ENCODE results near the gene SIGLEC11.

Gene SIGLEC11

DNA sequence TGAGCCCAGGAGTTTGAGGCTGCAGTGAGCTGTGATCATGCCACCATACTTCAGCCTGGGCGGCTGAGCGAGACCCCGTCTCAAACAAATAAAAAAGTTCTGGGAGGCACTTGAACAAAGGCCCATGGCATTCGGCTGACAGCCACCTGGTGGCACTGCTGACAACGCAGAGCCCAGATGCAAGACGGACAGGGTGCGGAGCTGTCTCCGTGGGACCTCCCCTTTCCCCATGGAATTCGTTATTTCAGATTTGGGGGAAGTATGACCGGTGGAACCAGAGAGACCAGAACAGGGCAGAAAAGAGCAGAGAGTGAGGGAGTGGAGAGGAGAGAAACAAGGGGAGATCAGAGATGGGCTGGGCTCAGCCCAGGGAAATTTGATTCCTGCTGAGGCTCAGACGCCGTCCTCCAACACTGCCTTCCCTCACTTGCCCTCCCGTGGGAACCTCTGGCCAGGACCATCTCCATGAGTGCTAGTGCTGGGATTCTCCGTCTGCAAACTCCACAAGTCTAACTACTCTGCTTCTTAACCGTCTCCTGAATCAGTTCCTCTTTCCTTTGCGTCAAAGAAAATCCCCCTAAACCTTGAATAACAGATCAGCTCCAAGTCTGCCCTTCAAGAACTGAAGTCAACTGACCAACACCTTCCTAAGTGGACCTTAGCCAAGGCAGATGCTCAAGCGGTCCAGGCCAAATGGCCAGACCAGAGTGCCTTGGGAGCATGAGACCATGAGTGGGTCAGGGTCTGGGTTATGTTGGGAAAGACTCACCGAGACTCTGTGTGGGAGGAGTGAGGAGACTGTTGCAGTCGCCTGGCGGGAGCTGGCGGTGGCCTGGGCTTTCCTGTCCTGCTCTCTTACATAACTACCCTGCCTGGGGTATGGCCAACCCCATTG lies 43.9 kb downstream of the SIGLEC11 start:
- H3K4me3 ChIP-seq (ENCODE audit: low read length), result no peak overlapping the region
- TF ChIP-seq ZNF274 (IDR thresholded peaks at IDR 0.05; ENCODE audit: low read depth, low read length), result no peak

DNA sequence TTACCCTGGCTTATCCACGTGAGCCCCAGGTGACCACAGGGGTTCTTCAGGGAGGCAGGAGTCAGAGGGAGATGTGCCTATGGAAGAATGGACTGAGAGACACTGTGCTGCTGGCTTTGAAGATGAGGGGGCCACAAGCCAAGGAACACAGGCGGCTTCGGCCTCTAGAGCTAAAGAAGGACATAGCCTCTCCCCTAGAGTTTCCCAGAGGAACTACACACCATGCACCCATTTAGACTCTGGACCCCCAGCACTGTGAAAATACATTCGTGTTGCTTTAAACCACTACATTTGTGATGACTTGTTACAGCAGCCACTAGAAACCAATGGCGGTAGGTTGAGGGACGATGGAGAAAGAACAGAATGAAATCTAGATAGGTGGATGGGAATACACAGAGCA lies 45.7 kb downstream of the SIGLEC11 start:
- no peak for TF ChIP-seq ZNF274 (IDR thresholded peaks at IDR 0.05; ENCODE audit: low read depth, low read length)
- H3K4me3 ChIP-seq (ENCODE audit: low read length), result no peak overlapping the region

DNA sequence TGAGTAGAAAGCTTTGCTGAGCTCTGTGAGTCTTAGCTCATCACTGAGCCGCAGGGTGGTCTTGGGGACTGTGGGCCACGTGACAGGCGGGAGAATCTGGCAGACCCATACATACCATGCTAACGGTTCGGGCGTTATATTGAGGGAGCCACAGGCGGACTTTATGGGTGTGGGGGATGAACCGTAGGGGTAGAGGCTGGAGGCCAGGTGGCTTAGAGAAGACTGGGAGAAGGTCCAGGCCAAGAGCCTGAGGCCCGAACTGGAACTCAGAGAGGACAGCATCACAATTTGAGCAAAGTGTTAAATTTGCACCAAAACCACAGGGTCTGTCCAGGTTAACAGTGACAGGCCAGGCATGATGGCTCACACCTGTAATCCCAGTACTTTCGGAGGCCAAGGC lies 47.3 kb downstream of the SIGLEC11 start:
- no peak for TF ChIP-seq ZNF274 (IDR thresholded peaks at IDR 0.05; ENCODE audit: low read depth, low read length)
- no peak overlapping the region for H3K4me3 ChIP-seq (ENCODE audit: low read length)

DNA sequence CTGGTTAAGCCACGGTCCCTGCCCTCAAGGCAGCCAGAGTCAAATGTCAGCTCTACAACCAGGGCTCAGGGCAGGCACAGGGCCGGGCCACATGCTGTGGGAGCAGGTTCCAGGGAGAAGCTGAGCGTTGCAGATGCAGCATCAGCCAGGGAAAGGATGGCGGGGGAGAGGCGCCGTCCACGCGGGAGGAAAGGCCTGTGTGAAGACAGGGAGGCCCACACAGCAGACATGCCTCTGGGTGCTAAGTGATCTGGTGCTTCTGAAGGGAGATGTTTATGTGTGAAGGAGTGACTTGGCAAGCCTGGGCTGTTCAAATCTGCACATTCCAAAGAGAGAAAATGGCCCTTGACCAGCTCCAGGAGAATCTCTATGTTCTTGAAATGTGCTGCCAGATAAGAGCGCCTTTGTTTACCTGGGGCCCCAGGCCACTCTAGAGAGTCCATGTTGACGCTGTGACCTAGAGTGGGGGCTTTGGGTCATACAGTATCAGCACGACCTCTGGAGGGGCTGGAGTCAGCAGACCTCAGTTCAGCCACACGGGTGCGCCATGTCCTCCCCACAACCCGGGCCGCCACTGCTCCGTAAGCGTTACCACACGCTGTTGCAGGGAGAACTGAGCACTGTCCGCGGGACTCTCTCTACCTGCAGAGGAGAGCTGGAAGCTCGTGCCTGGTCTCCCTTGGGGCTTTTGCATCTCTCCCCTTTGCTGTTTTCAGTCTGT lies 47.8 kb downstream of the SIGLEC11 start:
- H3K4me3 ChIP-seq (ENCODE audit: low read length), result no peak overlapping the region
- no peak for TF ChIP-seq ZNF274 (IDR thresholded peaks at IDR 0.05; ENCODE audit: low read depth, low read length)

DNA sequence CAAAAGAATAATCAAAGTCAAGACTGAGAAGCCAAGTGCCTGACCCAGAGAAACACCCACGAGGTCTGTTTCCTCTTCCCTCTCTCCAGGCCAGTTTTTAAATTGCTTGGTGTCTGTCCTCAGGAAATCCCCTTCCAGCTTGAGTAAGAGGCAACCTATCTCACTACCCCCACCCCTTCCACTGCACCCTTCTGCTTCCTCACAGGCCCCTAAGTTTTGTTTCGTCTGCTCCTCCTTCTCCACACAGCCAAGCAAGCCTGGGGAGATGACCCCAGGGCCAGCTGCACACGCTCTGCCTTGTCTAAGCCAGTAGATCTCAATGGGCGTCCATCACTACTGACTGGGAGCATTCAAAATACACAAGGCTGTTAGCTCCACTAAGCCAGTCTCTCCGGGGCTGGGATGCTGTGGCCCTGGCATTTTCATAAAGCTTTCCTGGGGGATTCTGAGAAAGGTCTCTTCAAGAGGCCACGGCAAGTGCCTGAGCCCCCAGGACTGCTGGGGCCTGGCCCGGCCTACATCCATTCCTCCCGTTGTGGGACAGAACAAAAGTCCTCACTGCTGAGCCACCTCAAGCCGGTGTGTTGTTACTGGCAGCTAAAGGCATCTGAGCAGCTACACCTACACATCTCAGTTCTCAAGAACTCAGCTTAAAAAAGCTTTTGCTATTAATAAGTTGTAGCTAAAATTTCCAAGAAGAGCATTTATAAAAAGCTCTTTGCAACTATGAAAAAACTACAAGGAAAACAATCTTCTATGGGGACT lies 49.4 kb downstream of the SIGLEC11 start:
- no peak overlapping the region; the same call in 1 of the 2 replicates for H3K4me3 ChIP-seq (ENCODE audit: low read length)
- TF ChIP-seq ZNF274 (IDR thresholded peaks at IDR 0.05; ENCODE audit: low read depth, low read length), result no peak

DNA sequence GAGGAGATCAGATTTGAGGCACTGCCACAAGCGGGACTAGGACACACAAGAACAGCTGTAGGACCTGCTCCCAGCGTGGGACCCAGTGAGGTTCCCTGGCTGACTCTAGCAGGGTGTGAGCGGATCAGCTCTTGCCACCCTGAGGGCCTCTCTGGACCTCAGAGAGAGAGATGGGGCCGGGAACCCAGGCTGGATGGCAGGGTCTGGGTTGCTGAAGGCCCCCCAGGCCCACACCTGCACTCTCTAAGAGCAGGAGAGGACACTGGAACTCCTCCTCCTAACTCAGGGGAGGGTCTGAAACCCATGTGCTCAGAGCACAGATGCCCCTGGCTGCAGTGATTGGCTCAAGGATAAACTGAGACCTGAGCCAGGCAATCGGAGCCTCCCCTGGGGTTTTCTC lies 50.8 kb downstream of the SIGLEC11 start:
- no peak for TF ChIP-seq ZNF274 (IDR thresholded peaks at IDR 0.05; ENCODE audit: low read depth, low read length)
- H3K4me3 ChIP-seq (ENCODE audit: low read length), result no peak overlapping the region

DNA sequence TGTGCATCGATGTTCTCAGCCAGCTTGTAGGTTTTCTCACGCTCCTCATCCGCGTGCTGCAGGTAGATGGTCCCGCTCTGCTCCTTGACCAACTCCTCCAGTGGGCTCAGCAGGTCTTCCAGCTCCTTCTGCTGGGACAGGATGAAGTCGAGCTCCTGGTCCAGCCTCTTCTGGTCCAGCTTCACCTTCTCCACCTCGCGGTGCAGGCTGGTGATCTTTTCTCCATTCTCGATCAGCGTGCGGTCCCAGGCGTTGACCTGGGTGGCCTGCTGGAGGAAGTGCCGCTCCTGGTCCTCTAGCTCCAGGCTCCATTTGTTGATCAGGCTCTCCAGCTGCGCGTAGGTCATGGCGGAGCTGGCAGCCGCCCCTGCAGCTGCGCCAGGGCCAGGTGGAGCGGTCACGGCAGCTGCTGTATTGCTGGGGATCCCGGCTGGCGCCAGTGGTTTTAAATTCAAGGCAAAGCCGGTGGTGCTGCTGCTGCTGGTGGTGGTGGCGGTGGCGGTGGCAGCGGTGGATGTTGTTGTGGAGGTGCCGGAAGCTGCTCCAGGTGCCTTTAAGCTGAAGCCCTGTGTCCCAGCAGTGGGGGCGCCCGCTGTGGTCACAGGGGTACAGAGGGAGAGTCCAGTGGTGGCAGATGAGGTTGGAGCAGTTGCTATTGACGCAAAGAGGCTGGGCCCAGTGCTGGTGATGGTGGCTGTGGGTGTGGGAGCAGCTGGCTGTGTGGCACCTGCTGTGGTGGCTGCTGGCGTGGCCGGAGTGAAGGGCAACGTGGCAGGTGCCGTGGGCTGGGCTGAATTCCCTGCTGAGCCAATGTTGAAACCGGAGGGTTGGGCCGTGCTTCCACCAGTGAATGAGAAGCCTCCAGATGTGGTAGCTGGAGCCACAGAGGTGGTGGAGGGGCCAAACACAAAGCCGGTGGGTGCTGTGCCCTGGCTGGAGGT lies 52.2 kb downstream of the SIGLEC11 start:
- H3K4me3 ChIP-seq (ENCODE audit: low read length), result no peak overlapping the region
- TF ChIP-seq ZNF274 (IDR thresholded peaks at IDR 0.05; ENCODE audit: low read depth, low read length), result no peak

DNA sequence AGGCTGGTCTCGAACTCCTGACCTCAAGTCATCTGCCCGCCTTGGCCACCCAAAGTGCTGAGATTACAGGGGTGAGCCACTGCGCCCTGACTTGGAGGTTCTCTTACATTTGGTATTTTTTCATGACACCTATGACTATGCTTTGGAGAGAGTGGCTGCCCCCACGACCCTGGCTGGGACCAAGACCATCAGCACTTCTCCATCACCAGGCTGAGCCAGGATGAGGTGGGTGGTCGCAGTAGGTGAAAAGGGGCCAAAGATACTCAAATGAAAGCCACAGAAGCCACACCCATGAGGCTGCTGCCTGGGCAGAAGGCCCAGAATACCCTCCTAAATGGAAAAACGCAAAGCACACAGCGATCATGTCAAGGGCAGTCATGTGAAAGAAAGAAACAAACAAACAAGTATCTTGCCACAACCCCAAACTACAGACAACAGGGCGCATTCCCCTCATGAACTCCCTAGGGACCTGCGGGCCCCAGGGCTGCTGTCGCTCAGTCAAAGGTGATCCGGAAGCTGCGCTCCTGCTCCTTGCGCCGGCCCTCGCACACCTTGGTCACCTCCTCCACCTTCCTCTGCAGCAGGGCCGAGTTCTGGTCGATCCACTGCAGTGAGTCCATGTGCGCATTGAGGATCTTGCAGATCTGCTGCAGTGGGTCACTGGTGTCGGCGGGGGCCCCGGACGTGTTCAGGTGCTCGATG lies 53.1 kb downstream of the SIGLEC11 start:
- H3K4me3 ChIP-seq (ENCODE audit: low read length), result no peak overlapping the region
- no peak for TF ChIP-seq ZNF274 (IDR thresholded peaks at IDR 0.05; ENCODE audit: low read depth, low read length)

DNA sequence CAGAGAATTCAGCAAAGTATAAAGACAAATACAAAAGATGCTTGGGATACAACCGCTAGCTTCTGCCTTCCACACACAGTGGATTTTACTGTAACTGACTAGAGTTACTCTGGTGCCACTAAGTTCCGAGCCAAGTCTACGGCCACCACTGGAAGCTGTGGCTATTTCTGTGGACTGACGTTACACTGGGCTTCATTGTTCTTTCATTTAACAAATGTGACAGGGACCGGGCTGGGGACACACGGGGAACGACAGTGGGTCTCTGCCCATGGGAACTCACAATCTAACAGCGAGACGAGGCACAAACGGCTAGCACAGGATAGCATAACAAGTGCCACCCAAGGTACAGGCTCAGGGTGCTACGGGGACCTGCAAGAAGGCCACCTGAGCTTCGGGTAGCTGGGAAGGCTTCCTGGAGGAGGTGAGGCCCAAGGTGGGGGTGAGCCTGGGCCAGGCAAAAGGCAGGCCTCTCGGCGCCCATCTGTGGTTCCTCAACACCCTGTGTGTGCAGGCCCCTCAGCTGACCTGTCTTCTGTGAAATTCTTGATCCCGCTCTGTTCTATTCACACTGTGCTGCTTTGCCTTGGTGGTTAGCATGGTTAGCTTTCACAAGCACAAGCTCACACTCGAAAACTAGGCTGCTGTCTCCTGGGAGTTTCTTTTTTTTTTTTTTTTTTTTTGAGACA lies 54.0 kb downstream of the SIGLEC11 start:
- TF ChIP-seq ZNF274 (IDR thresholded peaks at IDR 0.05; ENCODE audit: low read depth, low read length), result no peak
- no peak overlapping the region for H3K4me3 ChIP-seq (ENCODE audit: low read length)

DNA sequence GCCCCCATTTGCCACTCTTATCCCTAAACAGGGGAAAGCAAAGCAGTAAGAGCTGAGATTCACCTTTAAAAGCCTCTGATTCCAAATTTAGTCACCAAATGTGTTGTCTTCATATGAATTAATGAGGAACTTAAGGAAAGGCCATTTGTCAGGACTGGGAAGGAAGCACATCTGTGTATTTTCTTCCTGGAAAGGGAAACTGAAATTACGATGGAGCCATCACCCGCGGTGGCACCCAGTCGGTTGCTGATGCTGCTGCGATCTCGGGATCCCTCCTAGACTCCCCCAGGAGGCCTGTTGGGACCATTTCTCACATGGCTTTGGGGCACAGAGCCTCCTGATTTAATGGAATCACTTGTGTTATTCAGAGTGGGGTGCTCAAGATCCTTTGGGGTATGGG lies 56.8 kb downstream of the SIGLEC11 start:
- no peak overlapping the region for H3K4me3 ChIP-seq (ENCODE audit: low read length)
- no peak for TF ChIP-seq ZNF274 (IDR thresholded peaks at IDR 0.05; ENCODE audit: low read depth, low read length)
